A549 (cell line): ENCODE measurements around the gene CIB4.

ENCODE experiments used
- JUN ChIP-seq, 2 experiments: fragments of >200 bp; sonication (Bioruptor Twin); formaldehyde crosslinking; IDR thresholded peaks; 2 replicates in 1 of 2; 3 replicates in 1 of 2; pipeline ENCODE4 v1.6.1; 2016 to 2017
- TF ChIP-seq, protein P1 (sequence below): fragments of 250-450 bp; sonication (Bioruptor Pico); IDR thresholded peaks from 2 replicates; pipeline ENCODE4 v1.5.0; 2021; ENCODE audit warnings: mild to moderate bottlenecking, moderate library complexity, borderline replicate concordance

GRCh38 chr2:26652361-26653041 is 11.3 kb upstream of the CIB4 start:
- TF ChIP-seq JUN (IDR thresholded peaks at IDR 0.05), result no peak
- TF ChIP-seq, protein P1, sequence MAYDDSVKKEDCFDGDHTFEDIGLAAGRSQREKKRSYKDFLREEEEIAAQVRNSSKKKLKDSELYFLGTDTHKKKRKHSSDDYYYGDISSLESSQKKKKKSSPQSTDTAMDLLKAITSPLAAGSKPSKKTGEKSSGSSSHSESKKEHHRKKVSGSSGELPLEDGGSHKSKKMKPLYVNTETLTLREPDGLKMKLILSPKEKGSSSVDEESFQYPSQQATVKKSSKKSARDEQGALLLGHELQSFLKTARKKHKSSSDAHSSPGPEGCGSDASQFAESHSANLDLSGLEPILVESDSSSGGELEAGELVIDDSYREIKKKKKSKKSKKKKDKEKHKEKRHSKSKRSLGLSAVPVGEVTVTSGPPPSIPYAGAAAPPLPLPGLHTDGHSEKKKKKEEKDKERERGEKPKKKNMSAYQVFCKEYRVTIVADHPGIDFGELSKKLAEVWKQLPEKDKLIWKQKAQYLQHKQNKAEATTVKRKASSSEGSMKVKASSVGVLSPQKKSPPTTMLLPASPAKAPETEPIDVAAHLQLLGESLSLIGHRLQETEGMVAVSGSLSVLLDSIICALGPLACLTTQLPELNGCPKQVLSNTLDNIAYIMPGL (CRISPR knock-in tag), result no peak
